HEK293T (cell line): ENCODE data around the gene CCDC9.

Experiments used
- FOXA1 ChIP-seq: fragments of 450-650 bp; IDR thresholded peaks from 2 replicates; pipeline ENCODE4 v1.6.1; 2016; ENCODE audit warnings: mild to moderate bottlenecking
- FOXM1 ChIP-seq: fragments of 450-650 bp; IDR thresholded peaks from 2 replicates; pipeline ENCODE4 v1.6.1; 2017; ENCODE audit warnings: mild to moderate bottlenecking, borderline replicate concordance
- PKNOX1 ChIP-seq: fragments of 450-650 bp; IDR thresholded peaks from 2 replicates; pipeline ENCODE4 v1.6.1; 2016

- no peak for TF ChIP-seq PKNOX1
- TF ChIP-seq FOXA1 = no peak
- no peak for TF ChIP-seq FOXM1
Observed at GRCh38 chr19:47274891-47275761, 18.8 kb downstream of the CCDC9 start.
